K562 (cell line): ENCODE data around the gene SPEM3. TPM values are rescaled to one million over a fixed set of nuclear protein-coding genes. Genes with fewer than 3 reads are reported as not detected.

ENCODE experiments used
- ATAC-seq: fragments of 200-7000 bp; cut with Tn5 transposase; 3 replicates; pipeline ENCODE4 v1.9.1; 2020; ENCODE audit warnings: moderate library complexity
- BruUV-seq: library from RNA; stranded (reverse); fragments of 400-500 nt; replicated peaks from 2 replicates; lab custom pipeline; 2021; lab: Mats Ljungman, UMichigan
- CTCF ChIA-PET: fragments of 300-600 bp; formaldehyde crosslinking; extraction: SDS; loops from one replicate; lab custom pipeline; 2021; ENCODE audit warnings: low intra/inter-chr PET ratio; lab: Yijun Ruan, JAX
- POLR2A ChIA-PET: fragments of 300-600, 350-650 bp; sonication (Branson Sonifier 250); formaldehyde crosslinking; extraction: SDS; loops from one replicate; lab custom pipeline; 2021; ENCODE audit warnings: antibody characterized with exemption, inconsistent platforms; lab: Yijun Ruan, JAX
- DNase-seq, 4 experiments: peaks; one replicate each; pipeline versions ENCODE4 v3.0.0 to v3.0.0-alpha.2; 2011 to 2018; ENCODE audit warnings: low spot score in 3 of 4, mixed read lengths in 3 of 4; ENCODE audit errors: extremely low read depth in 1 of 4
- FAIRE-seq: peaks from 2 replicates; lab custom pipeline; 2011; peaks lifted over from hg19 to GRCh38; lab: Jason Lieb, UNC
- H2AFZ ChIP-seq: 2 replicates; pipeline ENCODE4 v1.6.0; 2011; ENCODE audit warnings: low read depth, low read length, control low read depth, inconsistent platforms
- H3K27ac ChIP-seq: fragments of 200-600 bp; 3 replicates; pipeline ENCODE4 v1.8.0; 2011; ENCODE audit warnings: low read depth, mild to moderate bottlenecking, control low read depth, inconsistent platforms, low read length, moderate library complexity, mixed read lengths; ENCODE audit errors: extremely low read depth
- H3K27me3 ChIP-seq, 2 experiments: fragments of 300-600 bp in 1 of 2; 2 replicates in 1 of 2; 3 replicates in 1 of 2; pipeline versions ENCODE4 v1.6.0 to v1.8.0; 2011; ENCODE audit warnings: inconsistent platforms in 2 of 2, low read length in 2 of 2, mild to moderate bottlenecking in 1 of 2, mixed read lengths in 1 of 2, moderate library complexity in 1 of 2; ENCODE audit not compliant: control insufficient read depth in 2 of 2, insufficient read depth in 2 of 2
- H3K36me3 ChIP-seq: fragments of 300-600 bp; 3 replicates; pipeline ENCODE4 v1.8.0; 2011; ENCODE audit warnings: mild to moderate bottlenecking, low read length, inconsistent platforms; ENCODE audit not compliant: control insufficient read depth, insufficient read depth
- H3K4me1 ChIP-seq, 2 experiments: fragments of 200-600 bp in 1 of 2; replicated peaks in 1 of 2; 2 replicates in 1 of 2; 3 replicates in 1 of 2; pipeline versions ENCODE4 v1.5.1 to v1.8.0; 2011; ENCODE audit warnings: inconsistent platforms in 2 of 2, low read length in 2 of 2, mild to moderate bottlenecking in 1 of 2, mixed read lengths in 1 of 2, moderate library complexity in 1 of 2; ENCODE audit not compliant: control insufficient read depth in 2 of 2, insufficient read depth in 2 of 2
- H3K4me2 ChIP-seq: 2 replicates; pipeline ENCODE4 v1.6.1; 2011; ENCODE audit warnings: low read length, control low read depth, inconsistent platforms, mixed read lengths; ENCODE audit not compliant: insufficient read depth
- H3K4me3 ChIP-seq: fragments of 200-600 bp; sonication (generic), shearing (Covaris generic); 2 replicates; pipeline ENCODE4 v1.5.1; 2016; ENCODE audit warnings: control low read depth, inconsistent platforms
- H3K79me2 ChIP-seq: fragments of 200-600 bp; 3 replicates; pipeline ENCODE4 v1.8.0; 2011; ENCODE audit warnings: low read length, inconsistent platforms; ENCODE audit not compliant: control insufficient read depth, insufficient read depth
- H3K9ac ChIP-seq, 2 experiments: 2 replicates each; pipeline versions ENCODE4 v1.6.0 to v1.6.1; 2011; ENCODE audit warnings: low read depth in 2 of 2, low read length in 2 of 2, control low read depth in 1 of 2, inconsistent platforms in 1 of 2, mild to moderate bottlenecking in 1 of 2, mixed read lengths in 1 of 2; ENCODE audit not compliant: insufficient read depth in 1 of 2
- H3K9me1 ChIP-seq: one replicate; pipeline ENCODE4 v1.6.0; 2011; ENCODE audit warnings: inconsistent platforms, mild to moderate bottlenecking, low read length, moderate library complexity; ENCODE audit not compliant: control insufficient read depth, insufficient read depth
- H3K9me3 ChIP-seq: replicated peaks from 2 replicates; pipeline ENCODE4 v1.5.1; 2011; ENCODE audit warnings: low read depth, low read length, inconsistent platforms; ENCODE audit not compliant: control insufficient read depth, insufficient read depth
- H4K20me1 ChIP-seq: replicated peaks from 2 replicates; pipeline ENCODE4 v1.6.1; 2011; ENCODE audit warnings: low read length, inconsistent platforms, mixed read lengths; ENCODE audit not compliant: control insufficient read depth, insufficient read depth
- CC2D1A ChIP-seq: fragments of 450-650 bp; IDR thresholded peaks from 2 replicates; pipeline ENCODE4 v1.6.1; 2017; ENCODE audit warnings: mild to moderate bottlenecking
- CCNT2 ChIP-seq: IDR thresholded peaks from 2 replicates; pipeline ENCODE4 v1.6.1; 2011; ENCODE audit warnings: borderline replicate concordance, low read depth, mild to moderate bottlenecking, moderate library complexity, mixed read lengths, low read length; ENCODE audit not compliant: insufficient read length; ENCODE audit errors: extremely low read depth
- NRF1 ChIP-seq, 2 experiments: fragments of 450-650 bp; IDR thresholded peaks in 1 of 2; conservative IDR thresholded peaks in 1 of 2; 2 replicates each; pipeline ENCODE4 v1.6.1; 2014; ENCODE audit warnings: mild to moderate bottlenecking in 2 of 2
- PHF8 ChIP-seq: fragments of 200-600 bp; sonication (generic); IDR thresholded peaks from 2 replicates; pipeline ENCODE4 v1.6.1; 2012; ENCODE audit warnings: mixed run types, mild to moderate bottlenecking, inconsistent platforms, low read length, moderate library complexity, borderline replicate concordance
- POLR2G ChIP-seq: fragments of 200-400 bp; formaldehyde crosslinking; IDR thresholded peaks from 2 replicates; pipeline ENCODE4 v1.6.1; 2017; ENCODE audit warnings: low read depth, mild to moderate bottlenecking, antibody characterized with exemption, low read length, moderate library complexity
- RB1 ChIP-seq: fragments of 450-650 bp; IDR thresholded peaks from 2 replicates; pipeline ENCODE4 v1.6.1; 2017; ENCODE audit warnings: low read depth, mild to moderate bottlenecking
- SMARCB1 ChIP-seq: IDR thresholded peaks from 2 replicates; pipeline ENCODE4 v1.6.1; 2011; ENCODE audit warnings: improper control_type of control experiment, low read depth; ENCODE audit not compliant: insufficient read length
- WGBS: fragments of 100-300 bp; shearing (Covaris generic); methylation state at CpG from one replicate; pipeline ENCODE4 v1.1.6; 2016; ENCODE audit warnings: low coverage, mixed read lengths; ENCODE audit not compliant: insufficient coverage; ENCODE audit errors: missing lambda C conversion rate; 5-methylcytosine and 5-hydroxymethylcytosine counted together
- in situ Hi-C: fragments of 300-500 bp; cut with MboI; formaldehyde crosslinking; loops from 4 replicates; pipeline ENCODE4 v1.15.0; 2018; ENCODE audit warnings: inconsistent platforms, mixed read lengths
- intact Hi-C: fragments of 100-400 bp; cut with micrococcal nuclease; formaldehyde crosslinking; loops from 2 replicates; pipeline ENCODE4 v1.14.2; 2022
- polyA plus RNA-seq, 8 experiments: library from polyadenylated mRNA; depleted of rRNA in 4 of 8; stranded (reverse) in 5 of 8; unstranded in 3 of 8; fragments of >200 nt; fragmentation: Nextera tagmentation in 2 of 8; fragmentation: Illumina TruSeq in 1 of 8; extraction: Ambion mirVana in 2 of 8; extraction: Trizol in 1 of 8; gene quantifications; 2 replicates each; pipeline versions ENCODE4 v1.2.1 to v1.2.3, GENCODE V29; 2011 to 2014; ENCODE audit warnings: inconsistent platforms in 1 of 8, missing spikeins in 1 of 8
- total RNA-seq, 7 experiments: library from RNA; depleted of rRNA in 6 of 7; stranded (reverse); fragments of >200 nt in 6 of 7; fragmentation: Illumina TruSeq in 2 of 7; extraction: Trizol in 2 of 7; gene quantifications; 2 replicates each; pipeline versions ENCODE4 v1.2.1 to v1.2.3, GENCODE V29; 2011 to 2021; ENCODE audit warnings: low replicate concordance in 1 of 7
- TF ChIP-seq, protein P1 (sequence below): fragments of 250-450 bp; sonication (Bioruptor Pico); IDR thresholded peaks from 2 replicates; pipeline ENCODE4 v1.4.0; 2020; ENCODE audit warnings: mild to moderate bottlenecking
- TF ChIP-seq, protein P2 (sequence below), 2 experiments: fragments of 200-800 bp in 1 of 2; sonication (Bioruptor generic) in 1 of 2; sonication (generic) in 1 of 2; formaldehyde crosslinking in 1 of 2; IDR thresholded peaks in 1 of 2; conservative IDR thresholded peaks in 1 of 2; 2 replicates each; pipeline versions ENCODE4 v1.5.0 to v1.6.1; 2016 to 2020; ENCODE audit warnings: missing compliant biosample characterization in 1 of 2, missing genetic modification characterization in 1 of 2, missing genetic modification reagents in 1 of 2
- TF ChIP-seq, protein P3 (sequence below), 2 experiments: IDR thresholded peaks; 2 replicates each; pipeline ENCODE4 v1.6.1; 2011; ENCODE audit warnings: borderline replicate concordance in 1 of 2, control low read depth in 1 of 2, low read depth in 1 of 2, low read length in 1 of 2, mild to moderate bottlenecking in 1 of 2, mixed read lengths in 1 of 2, moderate library complexity in 1 of 2; ENCODE audit not compliant: insufficient read depth in 1 of 2, insufficient read length in 1 of 2, poor library complexity in 1 of 2, severe bottlenecking in 1 of 2; ENCODE audit errors: extremely low read depth in 1 of 2
- TF ChIP-seq, protein P4 (sequence below): fragments of 200-800 bp; sonication (Bioruptor generic); IDR thresholded peaks from 2 replicates; pipeline ENCODE4 v1.6.1; 2017; ENCODE audit warnings: missing genetic modification characterization, missing compliant biosample characterization

SPEM3 gene
- total and polyA plus RNA-seq, 9 of the 15 experiments (the other 6 are each of a cell fraction or from before 2014, with no cell fraction given): not detected

DNA sequence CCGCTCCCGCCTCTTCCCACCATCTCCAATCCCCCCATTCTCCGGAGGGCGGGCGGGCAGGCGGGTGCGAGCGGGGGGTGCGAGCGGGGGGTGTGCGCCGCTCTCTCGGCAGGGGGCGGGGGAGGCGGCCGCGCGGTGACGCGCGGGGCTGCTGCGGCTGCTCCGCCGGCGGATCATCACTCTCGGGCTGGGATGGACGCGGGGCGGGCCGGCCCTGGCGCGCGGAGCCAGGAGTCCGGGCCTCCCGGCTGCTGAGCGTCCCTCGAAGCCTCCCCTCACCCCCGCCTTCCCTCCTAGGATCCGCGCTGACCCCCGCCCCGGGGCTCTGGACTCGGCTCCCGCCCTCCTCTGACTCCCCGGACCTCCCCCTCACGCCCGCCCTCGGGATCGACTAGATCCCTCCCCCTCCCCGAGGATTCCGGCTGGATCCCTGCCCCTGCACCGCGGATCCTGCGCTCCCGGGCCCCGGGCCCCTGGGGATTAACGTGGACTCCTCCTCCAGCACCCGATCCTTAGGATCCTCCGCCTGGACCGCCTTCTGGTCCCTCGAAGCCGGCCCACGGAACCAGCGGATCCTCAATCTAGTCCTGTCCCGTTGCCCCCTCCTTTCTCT is 23.8 kb upstream of the SPEM3 start:
- ChIA-PET CTCF (no interaction called here), POLR2A (interaction anchor here (0.8 to 1.8 kb wide), 6 partner anchors 13 to 174 kb away, joined by 3 to 23 read pairs (median 4); partner anchors contain the start of genes CD68, POLR2A and ZBTB4)
- in situ Hi-C loops: no loop called here
- Histone ChIP-seq H3K9me3 (no peaks in the 10 kb centered on the region), H3K4me1 (peaks cover 11 to 25% of the 10 kb centered on the region in 2 experiments; a peak in 3 of 5 replicates), H3K27me3 (no peaks in the 10 kb centered on the region), H3K9ac (peak overlapping the region; percentile 67 to 87; a peak in 3 of 4 replicates), H2AFZ (peak overlapping the region; percentile 85), H4K20me1 (no peaks in the 10 kb centered on the region), H3K4me2 (peak overlapping the region; percentile 78), H3K36me3 (peaks cover 6% of the 10 kb centered on the region; the same call in 1 of the 3 replicates), H3K4me3 (peak overlapping the region; percentile 68), H3K79me2 (peaks cover 8% of the 10 kb centered on the region; the same call in 2 of the 3 replicates), H3K27ac (peak overlapping the region; percentile 78), H3K9me1 (no peaks in the 10 kb centered on the region)
- no TSS peak for BruUV-seq
- FAIRE-seq (no peak), ATAC-seq (peak; percentile 63), DNase-seq (peak in 2 of 4 experiments; percentile 67 to 71)
- intact Hi-C loops: loop anchor here (5.0 kb wide), 2 partner anchors 32 to 77 kb away; partner anchors contain the start of genes FGF11, POLR2A, SLC35G6 and TMEM102
- WGBS: no CpG with 5 or more reads among the region's 65 CpGs
- TF ChIP-seq RB1: 0 out of 2 replicates have a peak, but pooled peaks have one; percentile 37
- TF ChIP-seq NRF1 (conservative IDR thresholded peaks at IDR 0.05 in 1 of 2, IDR thresholded peaks at IDR 0.05 in 1 of 2): peak in 1 of 2 experiments; percentile 12; a peak in 1 of 4 replicates
- TF ChIP-seq, protein P1, sequence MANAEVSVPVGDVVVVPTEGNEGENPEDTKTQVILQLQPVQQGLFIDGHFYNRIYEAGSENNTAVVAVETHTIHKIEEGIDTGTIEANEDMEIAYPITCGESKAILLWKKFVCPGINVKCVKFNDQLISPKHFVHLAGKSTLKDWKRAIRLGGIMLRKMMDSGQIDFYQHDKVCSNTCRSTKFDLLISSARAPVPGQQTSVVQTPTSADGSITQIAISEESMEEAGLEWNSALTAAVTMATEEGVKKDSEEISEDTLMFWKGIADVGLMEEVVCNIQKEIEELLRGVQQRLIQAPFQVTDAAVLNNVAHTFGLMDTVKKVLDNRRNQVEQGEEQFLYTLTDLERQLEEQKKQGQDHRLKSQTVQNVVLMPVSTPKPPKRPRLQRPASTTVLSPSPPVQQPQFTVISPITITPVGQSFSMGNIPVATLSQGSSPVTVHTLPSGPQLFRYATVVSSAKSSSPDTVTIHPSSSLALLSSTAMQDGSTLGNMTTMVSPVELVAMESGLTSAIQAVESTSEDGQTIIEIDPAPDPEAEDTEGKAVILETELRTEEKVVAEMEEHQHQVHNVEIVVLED (CRISPR knock-in tag): no peak
- TF ChIP-seq, protein P2, sequence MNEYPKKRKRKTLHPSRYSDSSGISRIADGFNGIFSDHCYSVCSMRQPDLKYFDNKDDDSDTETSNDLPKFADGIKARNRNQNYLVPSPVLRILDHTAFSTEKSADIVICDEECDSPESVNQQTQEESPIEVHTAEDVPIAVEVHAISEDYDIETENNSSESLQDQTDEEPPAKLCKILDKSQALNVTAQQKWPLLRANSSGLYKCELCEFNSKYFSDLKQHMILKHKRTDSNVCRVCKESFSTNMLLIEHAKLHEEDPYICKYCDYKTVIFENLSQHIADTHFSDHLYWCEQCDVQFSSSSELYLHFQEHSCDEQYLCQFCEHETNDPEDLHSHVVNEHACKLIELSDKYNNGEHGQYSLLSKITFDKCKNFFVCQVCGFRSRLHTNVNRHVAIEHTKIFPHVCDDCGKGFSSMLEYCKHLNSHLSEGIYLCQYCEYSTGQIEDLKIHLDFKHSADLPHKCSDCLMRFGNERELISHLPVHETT (CRISPR knock-in tag; conservative IDR thresholded peaks at IDR 0.05 in 1 of 2, IDR thresholded peaks at IDR 0.05 in 1 of 2): 0 out of 4 replicates have a peak, but pooled peaks of 1 of the 2 experiments have one; percentile 3
- peak; percentile 42; the same call in 1 of the 2 replicates for TF ChIP-seq PHF8
- TF ChIP-seq CC2D1A: peak; percentile 99
- TF ChIP-seq CCNT2: peak; percentile 23
- TF ChIP-seq, protein P3, sequence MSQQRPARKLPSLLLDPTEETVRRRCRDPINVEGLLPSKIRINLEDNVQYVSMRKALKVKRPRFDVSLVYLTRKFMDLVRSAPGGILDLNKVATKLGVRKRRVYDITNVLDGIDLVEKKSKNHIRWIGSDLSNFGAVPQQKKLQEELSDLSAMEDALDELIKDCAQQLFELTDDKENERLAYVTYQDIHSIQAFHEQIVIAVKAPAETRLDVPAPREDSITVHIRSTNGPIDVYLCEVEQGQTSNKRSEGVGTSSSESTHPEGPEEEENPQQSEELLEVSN (IDR thresholded peaks at IDR 0.05; ENCODE audit: borderline replicate concordance in 1 of 2, extremely low read depth in 1 of 2, insufficient read depth in 1 of 2, insufficient read length in 1 of 2, low read depth in 1 of 2, low read length in 1 of 2, poor library complexity in 1 of 2, severe bottlenecking in 1 of 2): peak in 1 of 2 experiments; percentile 35
- TF ChIP-seq SMARCB1: no peak
- peak; percentile 70 for TF ChIP-seq POLR2G
- TF ChIP-seq, protein P4, sequence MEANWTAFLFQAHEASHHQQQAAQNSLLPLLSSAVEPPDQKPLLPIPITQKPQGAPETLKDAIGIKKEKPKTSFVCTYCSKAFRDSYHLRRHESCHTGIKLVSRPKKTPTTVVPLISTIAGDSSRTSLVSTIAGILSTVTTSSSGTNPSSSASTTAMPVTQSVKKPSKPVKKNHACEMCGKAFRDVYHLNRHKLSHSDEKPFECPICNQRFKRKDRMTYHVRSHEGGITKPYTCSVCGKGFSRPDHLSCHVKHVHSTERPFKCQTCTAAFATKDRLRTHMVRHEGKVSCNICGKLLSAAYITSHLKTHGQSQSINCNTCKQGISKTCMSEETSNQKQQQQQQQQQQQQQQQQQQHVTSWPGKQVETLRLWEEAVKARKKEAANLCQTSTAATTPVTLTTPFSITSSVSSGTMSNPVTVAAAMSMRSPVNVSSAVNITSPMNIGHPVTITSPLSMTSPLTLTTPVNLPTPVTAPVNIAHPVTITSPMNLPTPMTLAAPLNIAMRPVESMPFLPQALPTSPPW: peak; percentile 97
